GM12873 (cell line): ENCODE measurements around the gene GRIK3.

Experiments
- CTCF ChIP-seq: IDR thresholded peaks from 2 replicates; pipeline ENCODE4 v1.5.1; 2012; ENCODE audit warnings: low read depth, mild to moderate bottlenecking, moderate library complexity, low read length, control low read depth; ENCODE audit not compliant: insufficient read depth; ENCODE audit errors: missing control alignments

The GRIK3 gene

GRCh38 chr1:37034121-37035013 lies at the start of gene GRIK3:
TSS of gene GRIK3 (minus strand) at chr1:37034515. CDS start at chr1:37034108, 407 bp downstream.
- TF ChIP-seq CTCF = no peak

GRCh38 chr1:37084013-37084412 lies 49.7 kb upstream of the GRIK3 start:
- no peak for TF ChIP-seq CTCF

- TF ChIP-seq CTCF = no peak
Observed at GRCh38 chr1:37083603-37084002, 49.3 kb upstream of the GRIK3 start.

GRCh38 chr1:37078866-37079265 lies 44.6 kb upstream of the GRIK3 start:
- TF ChIP-seq CTCF = no peak

- no peak for TF ChIP-seq CTCF
Observed at GRCh38 chr1:37076168-37076567, 41.9 kb upstream of the GRIK3 start.

- no peak for TF ChIP-seq CTCF
Observed at GRCh38 chr1:37073854-37074379, 39.6 kb upstream of the GRIK3 start.

GRCh38 chr1:37073152-37073853 lies 39.0 kb upstream of the GRIK3 start:
- TF ChIP-seq CTCF = no peak
